ENCODE data around the gene EIF2AK2.
"Not testable (repeated sequence)": the region's sequence is repeated elsewhere in the genome, so short reads cannot be mapped to it uniquely, and the experiment has no call there.

EIF2AK2 gene

GRCh38 chr2:37156857-37157714, at the start of gene EIF2AK2:
TSS of gene EIF2AK2 (minus strand) at chr2:37156980. CDS start at chr2:37147806, 9,174 bp downstream.
- H3K27me3 ChIP-seq (ENCODE audit: insufficient read depth, low read length), result no peaks in the 10 kb centered on the region
- H3K79me2 ChIP-seq (ENCODE audit: control insufficient read depth, insufficient read depth, low read length, unreplicated experiment), result peaks cover 47% of the 10 kb centered on the region
- H3K4me3 ChIP-seq (ENCODE audit: low read depth, low read length), result peak within 1 kb of the TSS; percentile 92
- peak within 1 kb of the TSS; percentile 67 for H2AFZ ChIP-seq (ENCODE audit: low read length, unreplicated experiment)
- H3K36me3 ChIP-seq (ENCODE audit: insufficient read depth, low read length), result peaks cover 27% of the 10 kb centered on the region
- peak within 1 kb of the TSS; percentile 86 for H3K27ac ChIP-seq (ENCODE audit: low read depth, low read length)
- peaks cover 27% of the 10 kb centered on the region for H3K4me1 ChIP-seq (ENCODE audit: control insufficient read depth, insufficient read depth, low read length, unreplicated experiment)

- no peak overlapping the region for H2AFZ ChIP-seq (ENCODE audit: low read length, unreplicated experiment)
- no peaks in the 10 kb centered on the region for H3K4me1 ChIP-seq (ENCODE audit: control insufficient read depth, insufficient read depth, low read length, unreplicated experiment)
- peaks cover 48% of the 10 kb centered on the region for H3K79me2 ChIP-seq (ENCODE audit: control insufficient read depth, insufficient read depth, low read length, unreplicated experiment)
- no peak overlapping the region for H3K27ac ChIP-seq (ENCODE audit: low read depth, low read length)
- H3K27me3 ChIP-seq (ENCODE audit: insufficient read depth, low read length), result no peaks in the 10 kb centered on the region
- peaks cover 82% of the 10 kb centered on the region for H3K36me3 ChIP-seq (ENCODE audit: insufficient read depth, low read length)
- H3K4me3 ChIP-seq (ENCODE audit: low read depth, low read length), result no peak overlapping the region
These were observed 49.0 kb upstream of the EIF2AK2 start for GRCh38 chr2:37205689-37206341.

GRCh38 chr2:37205071-37205661, 48.4 kb upstream of the EIF2AK2 start:
- not testable (repeated sequence) for H3K27ac ChIP-seq (ENCODE audit: low read depth, low read length); H3K27me3 ChIP-seq (ENCODE audit: insufficient read depth, low read length); H2AFZ ChIP-seq (ENCODE audit: low read length, unreplicated experiment); H3K4me1 ChIP-seq (ENCODE audit: control insufficient read depth, insufficient read depth, low read length, unreplicated experiment); H3K4me3 ChIP-seq (ENCODE audit: low read depth, low read length)
- peaks cover 55% of the 10 kb centered on the region for H3K79me2 ChIP-seq (ENCODE audit: control insufficient read depth, insufficient read depth, low read length, unreplicated experiment)
- peaks cover 77% of the 10 kb centered on the region for H3K36me3 ChIP-seq (ENCODE audit: insufficient read depth, low read length)

- no peak overlapping the region for H3K27ac ChIP-seq (ENCODE audit: low read depth, low read length)
- H3K27me3 ChIP-seq (ENCODE audit: insufficient read depth, low read length), result no peaks in the 10 kb centered on the region
- no peak overlapping the region for H2AFZ ChIP-seq (ENCODE audit: low read length, unreplicated experiment)
- peaks cover 63% of the 10 kb centered on the region for H3K36me3 ChIP-seq (ENCODE audit: insufficient read depth, low read length)
- no peak overlapping the region for H3K4me3 ChIP-seq (ENCODE audit: low read depth, low read length)
- H3K4me1 ChIP-seq (ENCODE audit: control insufficient read depth, insufficient read depth, low read length, unreplicated experiment), result no peaks in the 10 kb centered on the region
- H3K79me2 ChIP-seq (ENCODE audit: control insufficient read depth, insufficient read depth, low read length, unreplicated experiment), result peaks cover 68% of the 10 kb centered on the region
These were observed 46.9 kb upstream of the EIF2AK2 start for GRCh38 chr2:37203708-37204107.

- H3K4me1 ChIP-seq (ENCODE audit: control insufficient read depth, insufficient read depth, low read length, unreplicated experiment), result no peaks in the 10 kb centered on the region
- peak overlapping the region; percentile 20; the same call in 1 of the 2 replicates for H3K27ac ChIP-seq (ENCODE audit: low read depth, low read length)
- no peaks in the 10 kb centered on the region for H3K27me3 ChIP-seq (ENCODE audit: insufficient read depth, low read length)
- H2AFZ ChIP-seq (ENCODE audit: low read length, unreplicated experiment), result no peak overlapping the region
- no peak overlapping the region for H3K4me3 ChIP-seq (ENCODE audit: low read depth, low read length)
- peaks cover 67% of the 10 kb centered on the region for H3K79me2 ChIP-seq (ENCODE audit: control insufficient read depth, insufficient read depth, low read length, unreplicated experiment)
- H3K36me3 ChIP-seq (ENCODE audit: insufficient read depth, low read length), result peaks cover 46% of the 10 kb centered on the region
These were observed 45.0 kb upstream of the EIF2AK2 start for GRCh38 chr2:37201766-37202165.

- no peaks in the 10 kb centered on the region for H3K4me1 ChIP-seq (ENCODE audit: control insufficient read depth, insufficient read depth, low read length, unreplicated experiment)
- peaks cover 66% of the 10 kb centered on the region for H3K79me2 ChIP-seq (ENCODE audit: control insufficient read depth, insufficient read depth, low read length, unreplicated experiment)
- no peak overlapping the region for H2AFZ ChIP-seq (ENCODE audit: low read length, unreplicated experiment)
- 0 out of 2 replicates have a peak overlapping the region, but pooled peaks have one; percentile 20 for H3K27ac ChIP-seq (ENCODE audit: low read depth, low read length)
- no peak overlapping the region for H3K4me3 ChIP-seq (ENCODE audit: low read depth, low read length)
- no peaks in the 10 kb centered on the region for H3K27me3 ChIP-seq (ENCODE audit: insufficient read depth, low read length)
- peaks cover 40% of the 10 kb centered on the region for H3K36me3 ChIP-seq (ENCODE audit: insufficient read depth, low read length)
These were observed 44.4 kb upstream of the EIF2AK2 start for GRCh38 chr2:37201208-37201607.

GRCh38 chr2:37198681-37199065, 41.9 kb upstream of the EIF2AK2 start:
- no peaks in the 10 kb centered on the region for H3K4me1 ChIP-seq (ENCODE audit: control insufficient read depth, insufficient read depth, low read length, unreplicated experiment)
- no peak overlapping the region for H3K4me3 ChIP-seq (ENCODE audit: low read depth, low read length)
- no peak overlapping the region for H2AFZ ChIP-seq (ENCODE audit: low read length, unreplicated experiment)
- peaks cover 21% of the 10 kb centered on the region for H3K36me3 ChIP-seq (ENCODE audit: insufficient read depth, low read length)
- H3K27me3 ChIP-seq (ENCODE audit: insufficient read depth, low read length), result no peaks in the 10 kb centered on the region
- H3K79me2 ChIP-seq (ENCODE audit: control insufficient read depth, insufficient read depth, low read length, unreplicated experiment), result peaks cover 51% of the 10 kb centered on the region
- H3K27ac ChIP-seq (ENCODE audit: low read depth, low read length), result no peak overlapping the region

GRCh38 chr2:37196320-37197195, 39.8 kb upstream of the EIF2AK2 start, which contains the start of gene CEBPZOS:
TSS of gene CEBPZOS (plus strand) at chr2:37196496. CDS start at chr2:37199705, 3,209 bp downstream.
- Histone ChIP-seq H3K27ac (ENCODE audit: low read depth, low read length) (peak within 1 kb of the TSS; percentile 35; the same call in 1 of the 2 replicates), H3K36me3 (ENCODE audit: insufficient read depth, low read length) (peaks cover 8% of the 10 kb centered on the region), H3K27me3 (ENCODE audit: insufficient read depth, low read length) (no peaks in the 10 kb centered on the region), H3K4me1 (ENCODE audit: control insufficient read depth, insufficient read depth, low read length, unreplicated experiment) (no peaks in the 10 kb centered on the region), H2AFZ (ENCODE audit: low read length, unreplicated experiment) (peak within 1 kb of the TSS; percentile 62), H3K4me3 (ENCODE audit: low read depth, low read length) (peak within 1 kb of the TSS; percentile 87), H3K79me2 (ENCODE audit: control insufficient read depth, insufficient read depth, low read length, unreplicated experiment) (peaks cover 48% of the 10 kb centered on the region)

GRCh38 chr2:37195862-37196319, 39.1 kb upstream of the EIF2AK2 start:
- H3K36me3 ChIP-seq (ENCODE audit: insufficient read depth, low read length); H3K27ac ChIP-seq (ENCODE audit: low read depth, low read length); H3K27me3 ChIP-seq (ENCODE audit: insufficient read depth, low read length); H3K4me1 ChIP-seq (ENCODE audit: control insufficient read depth, insufficient read depth, low read length, unreplicated experiment): not testable (repeated sequence)
- peak overlapping the region; percentile 62 for H2AFZ ChIP-seq (ENCODE audit: low read length, unreplicated experiment)
- H3K79me2 ChIP-seq (ENCODE audit: control insufficient read depth, insufficient read depth, low read length, unreplicated experiment), result peaks cover 43% of the 10 kb centered on the region
- peak overlapping the region; percentile 87 for H3K4me3 ChIP-seq (ENCODE audit: low read depth, low read length)

GRCh38 chr2:37192551-37192950, 35.8 kb upstream of the EIF2AK2 start:
- Histone ChIP-seq H3K79me2 (ENCODE audit: control insufficient read depth, insufficient read depth, low read length, unreplicated experiment) (peaks cover 12% of the 10 kb centered on the region), H3K27me3 (ENCODE audit: insufficient read depth, low read length) (no peaks in the 10 kb centered on the region), H2AFZ (ENCODE audit: low read length, unreplicated experiment) (no peak overlapping the region), H3K4me1 (ENCODE audit: control insufficient read depth, insufficient read depth, low read length, unreplicated experiment) (peaks cover 13% of the 10 kb centered on the region), H3K27ac (ENCODE audit: low read depth, low read length) (no peak overlapping the region), H3K36me3 (ENCODE audit: insufficient read depth, low read length) (no peaks in the 10 kb centered on the region), H3K4me3 (ENCODE audit: low read depth, low read length) (no peak overlapping the region)
